ENCODE data around the gene BRSK2.

Gene BRSK2

DNA sequence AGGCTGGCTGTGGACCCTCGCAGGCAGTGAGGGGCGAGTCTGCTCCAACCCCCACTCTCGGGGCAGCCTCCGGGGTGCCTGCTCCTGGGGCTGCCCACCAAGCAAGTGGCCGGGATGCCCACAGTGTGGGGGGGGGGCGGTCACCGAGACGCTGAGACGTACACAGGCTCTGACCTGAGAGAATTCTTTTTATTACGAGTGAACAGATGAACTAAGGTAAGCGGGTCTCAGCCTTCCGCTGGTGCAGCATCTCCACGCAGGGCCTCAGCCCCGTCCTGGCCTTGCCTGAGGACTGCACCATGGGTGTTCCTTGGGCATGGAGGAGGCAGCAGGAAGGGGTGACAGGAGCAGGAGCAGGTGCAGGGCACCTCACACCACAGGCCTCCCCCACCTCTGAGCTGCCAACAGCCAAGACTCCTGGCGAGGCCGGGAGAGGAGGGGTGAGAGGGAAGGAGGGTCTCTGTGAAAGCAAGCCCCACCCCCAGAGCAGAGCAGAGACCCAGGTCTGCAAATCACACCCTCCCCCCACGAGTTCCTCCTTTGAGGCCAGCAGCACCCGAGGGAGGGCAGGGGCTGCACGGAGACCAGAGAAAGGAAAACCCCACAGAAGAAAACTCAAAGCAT, 79.7 kb downstream of the BRSK2 start:
- DNase-seq (ENCODE audit: low spot score) = no peak

GRCh38 chr11:1469911-1470680, 80.4 kb downstream of the BRSK2 start:
- DNase-seq (ENCODE audit: low spot score) = no peak

GRCh38 chr11:1470681-1471611, 81.2 kb downstream of the BRSK2 start:
- DNase-seq (ENCODE audit: low spot score) = no peak

DNA sequence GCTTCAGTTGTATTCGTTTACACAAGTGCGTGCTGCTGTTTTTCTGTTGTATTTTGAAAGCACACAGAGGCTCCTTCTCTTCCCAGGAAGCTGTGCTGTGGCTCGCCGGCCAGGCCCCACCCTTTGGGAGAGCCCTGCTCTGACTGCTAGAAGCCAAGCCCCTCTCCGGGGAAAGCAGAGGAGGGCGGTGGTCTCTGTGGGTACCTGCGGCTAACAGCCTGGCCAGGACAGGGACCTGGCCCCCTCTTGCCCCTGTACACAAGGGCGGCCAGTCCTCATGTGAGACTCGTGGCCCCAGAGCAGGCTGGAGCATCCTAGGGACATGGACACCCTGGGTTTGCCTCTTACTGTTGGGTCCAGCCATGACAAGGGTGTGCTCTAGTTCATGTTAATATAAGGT, 82.0 kb downstream of the BRSK2 start:
- DNase-seq (ENCODE audit: low spot score) = no peak

DNA sequence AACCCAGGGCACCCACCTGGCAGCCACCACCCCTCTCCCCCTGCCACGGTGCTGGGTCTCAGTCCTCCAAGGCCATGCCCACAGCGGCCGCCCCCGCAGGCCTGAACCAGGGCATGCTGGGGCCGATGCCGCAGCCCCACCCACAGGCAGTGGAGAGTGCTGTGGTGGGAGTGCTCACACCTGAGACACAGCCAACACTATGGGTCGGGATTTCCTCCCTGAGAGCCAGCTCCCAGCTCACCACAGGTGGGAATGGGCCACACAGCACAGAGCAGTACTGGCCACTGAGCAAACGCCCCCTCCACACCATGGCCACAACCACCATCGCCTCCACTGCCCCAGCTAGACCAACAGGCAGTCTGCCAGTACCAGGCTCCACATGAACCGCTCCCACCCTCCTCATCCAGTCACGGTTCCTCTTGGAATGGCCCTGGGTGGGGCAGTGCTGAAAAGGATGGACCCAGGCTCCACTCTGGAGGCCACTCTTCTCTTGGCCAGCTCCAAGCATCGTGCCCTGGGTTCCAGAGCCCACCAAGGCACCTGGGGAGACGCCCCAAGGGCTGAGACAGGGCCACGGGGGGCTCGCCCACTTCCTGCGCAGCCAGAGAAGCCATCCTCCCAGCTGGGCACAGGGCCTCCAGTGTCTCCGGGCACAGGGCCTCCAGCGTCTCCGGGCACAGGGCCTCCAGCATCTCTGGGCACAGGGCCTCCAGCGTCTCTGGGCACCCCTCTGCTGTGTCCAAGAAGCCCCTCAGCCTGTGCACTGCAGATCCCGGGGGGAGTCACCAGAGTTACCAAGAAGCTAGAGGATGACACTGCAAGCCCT, 82.7 kb downstream of the BRSK2 start:
- DNase-seq (ENCODE audit: low spot score) = no peak

DNA sequence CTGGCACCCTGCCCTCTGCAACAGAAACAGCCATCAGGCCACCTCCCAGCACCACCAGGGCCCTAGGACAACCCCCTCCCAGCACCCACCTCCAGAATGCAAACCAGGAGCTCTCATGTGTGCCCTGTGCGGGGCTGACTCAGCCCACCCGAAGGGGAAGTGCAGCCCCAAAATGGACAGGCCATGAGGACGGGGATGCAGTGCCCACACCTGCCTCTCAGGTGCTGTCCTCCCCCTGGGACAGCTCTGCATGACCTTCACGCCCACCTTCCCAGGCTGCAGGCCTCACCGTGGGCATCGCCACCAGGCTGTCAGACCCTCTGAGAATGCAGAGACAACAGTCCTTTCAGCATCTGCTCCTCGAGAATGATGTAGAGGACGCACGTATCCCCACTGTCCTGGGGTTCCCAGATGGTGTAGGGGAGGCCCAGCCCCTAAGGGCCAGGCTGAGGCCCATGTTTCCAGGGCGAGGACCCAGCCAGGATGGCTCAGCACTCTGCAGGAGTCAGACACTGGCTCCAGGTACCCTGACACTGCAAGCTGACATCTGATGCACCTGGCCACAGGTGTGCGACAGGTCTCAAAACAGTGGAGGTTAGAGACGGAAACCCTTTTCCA, 83.4 kb downstream of the BRSK2 start:
- DNase-seq (ENCODE audit: low spot score) = no peak

DNA sequence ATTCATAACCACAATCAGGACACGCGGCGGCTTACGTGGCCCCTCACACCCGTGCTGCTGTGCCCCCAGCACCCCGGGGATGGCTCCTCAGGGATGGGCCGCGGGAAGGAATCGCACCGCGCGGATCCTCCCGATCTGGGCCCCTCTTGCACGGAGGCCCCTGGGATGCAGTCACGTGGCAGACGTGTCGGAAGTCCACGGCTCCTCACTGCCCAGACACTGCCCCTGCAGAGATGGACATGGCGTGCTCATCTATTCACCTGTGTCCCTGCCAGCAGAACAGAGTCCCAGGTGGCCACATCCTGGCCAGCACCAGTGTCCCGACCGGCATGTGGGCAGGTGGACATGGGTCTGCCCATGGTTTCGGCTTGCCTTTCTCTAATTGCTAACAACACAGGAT, 84.1 kb downstream of the BRSK2 start:
- no peak for DNase-seq (ENCODE audit: low spot score)

- no peak for DNase-seq (ENCODE audit: low spot score)
These were observed 86.1 kb downstream of the BRSK2 start for GRCh38 chr11:1475841-1476240.

DNA sequence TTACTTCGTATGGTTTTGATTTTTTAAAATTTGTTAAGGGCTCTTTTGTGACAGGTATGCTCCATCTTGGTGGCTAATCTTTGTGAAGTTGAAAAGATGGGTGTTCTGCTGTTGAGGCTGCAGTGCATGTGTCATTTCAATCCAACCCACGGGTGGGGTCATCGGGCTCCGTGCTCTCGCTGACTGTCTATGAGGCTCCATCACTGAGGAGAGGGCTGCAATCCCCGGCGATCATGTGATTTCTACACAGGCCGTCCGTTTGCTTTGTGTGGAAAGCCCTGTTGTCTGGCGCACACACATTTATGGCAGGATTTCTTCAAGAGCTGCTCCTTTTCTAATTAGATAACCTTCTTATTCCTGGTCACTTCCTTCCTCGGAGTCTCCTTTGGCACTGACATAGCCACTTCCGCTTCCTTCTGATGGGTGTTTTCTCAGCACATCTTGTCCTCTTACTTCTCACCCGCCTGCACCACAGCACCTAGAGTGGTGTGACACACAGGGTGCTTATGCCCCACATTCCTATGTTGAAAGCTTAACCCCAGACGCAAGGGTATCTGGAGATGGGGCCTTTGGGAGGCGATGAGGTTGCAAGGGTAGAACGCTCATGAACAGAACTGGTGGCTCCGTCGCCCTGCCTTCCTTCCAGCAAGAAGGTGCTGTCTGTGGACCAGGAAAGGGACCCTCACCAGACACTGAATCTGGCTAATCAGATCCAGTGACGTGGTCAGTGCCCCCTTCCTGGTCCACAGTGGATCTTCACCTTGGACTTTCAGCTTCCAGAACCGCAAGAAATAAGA, 87.4 kb downstream of the BRSK2 start:
- DNase-seq (ENCODE audit: low spot score) = no peak

- no peak for DNase-seq (ENCODE audit: low spot score)
These were observed 88.3 kb downstream of the BRSK2 start for GRCh38 chr11:1478011-1478410.

DNA sequence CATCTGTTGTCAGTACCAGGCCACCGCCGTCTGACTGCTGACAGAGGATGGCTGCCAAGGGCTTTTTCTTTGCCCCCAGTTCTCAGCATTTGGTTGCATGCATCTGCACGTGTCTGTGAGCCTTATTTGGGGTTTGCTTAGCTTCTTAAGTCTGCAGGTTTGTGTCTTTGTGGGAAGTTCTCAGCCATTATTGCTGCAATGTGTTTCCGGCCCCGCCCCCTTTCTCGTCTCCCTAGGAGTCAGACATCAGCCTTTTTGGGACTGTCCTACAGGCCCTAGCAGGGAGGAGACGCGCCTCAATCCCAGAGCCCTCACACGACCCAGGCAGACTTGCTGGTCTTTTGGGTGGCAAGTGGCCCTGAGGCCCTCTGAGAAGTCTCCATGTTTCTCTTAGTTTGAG, 88.8 kb downstream of the BRSK2 start:
- no peak for DNase-seq (ENCODE audit: low spot score)

DNA sequence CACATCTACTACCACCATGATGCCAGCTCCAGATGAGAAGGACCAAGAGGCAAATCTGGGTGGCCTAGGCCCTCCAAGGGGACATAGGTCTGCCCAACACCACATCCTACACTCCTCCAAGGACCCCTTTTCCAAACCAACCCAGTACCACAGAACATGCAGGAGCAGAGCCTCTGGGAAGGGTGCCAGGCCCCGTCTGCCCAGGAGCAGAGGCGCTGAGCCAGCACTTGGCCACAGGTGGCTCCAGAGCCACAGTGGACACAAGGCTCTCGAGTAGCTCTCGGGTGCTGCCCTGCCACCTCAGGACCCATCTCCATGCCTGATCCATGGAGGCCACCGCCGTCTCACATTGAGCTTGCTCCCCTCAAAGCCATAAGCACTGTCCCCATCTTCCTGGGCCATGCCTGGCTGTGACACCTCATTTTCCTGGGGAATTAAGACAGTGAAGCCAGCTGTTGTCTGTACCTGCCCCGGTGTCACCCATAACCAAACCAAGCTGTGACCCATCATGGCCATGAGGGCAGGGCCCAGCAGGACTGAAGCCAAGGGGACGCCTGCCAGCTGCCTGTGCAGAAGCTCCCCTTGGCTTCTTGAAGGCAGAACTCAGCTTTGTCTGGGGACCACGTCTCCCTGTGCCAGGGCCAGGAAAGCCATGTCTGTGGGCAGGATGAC, 89.4 kb downstream of the BRSK2 start:
- no peak for DNase-seq (ENCODE audit: low spot score)

DNA sequence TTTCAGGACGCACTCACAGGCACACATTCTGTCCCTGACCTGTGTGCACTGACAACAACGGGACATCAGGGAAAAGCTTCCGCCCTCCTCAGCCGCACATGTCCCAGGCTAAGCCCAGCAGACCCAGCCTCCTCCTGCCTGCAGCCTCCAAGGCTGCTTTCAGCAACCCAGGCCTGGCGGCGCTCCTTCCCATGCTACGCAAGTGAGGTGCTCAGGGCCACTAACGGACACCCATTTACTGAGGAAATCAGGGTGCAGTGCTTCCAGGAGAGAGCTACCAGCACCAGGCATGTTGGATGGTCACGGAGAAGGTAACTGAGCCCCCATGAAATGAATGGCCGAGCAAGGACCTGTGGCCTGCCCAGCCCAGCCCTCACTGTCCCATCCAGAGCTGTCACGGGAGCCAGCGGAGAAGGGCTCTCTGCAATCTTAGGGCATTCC, 90.0 kb downstream of the BRSK2 start:
- no peak for DNase-seq (ENCODE audit: low spot score)

GRCh38 chr11:1480191-1480554, 90.4 kb downstream of the BRSK2 start:
- DNase-seq (ENCODE audit: low spot score) = no peak

DNA sequence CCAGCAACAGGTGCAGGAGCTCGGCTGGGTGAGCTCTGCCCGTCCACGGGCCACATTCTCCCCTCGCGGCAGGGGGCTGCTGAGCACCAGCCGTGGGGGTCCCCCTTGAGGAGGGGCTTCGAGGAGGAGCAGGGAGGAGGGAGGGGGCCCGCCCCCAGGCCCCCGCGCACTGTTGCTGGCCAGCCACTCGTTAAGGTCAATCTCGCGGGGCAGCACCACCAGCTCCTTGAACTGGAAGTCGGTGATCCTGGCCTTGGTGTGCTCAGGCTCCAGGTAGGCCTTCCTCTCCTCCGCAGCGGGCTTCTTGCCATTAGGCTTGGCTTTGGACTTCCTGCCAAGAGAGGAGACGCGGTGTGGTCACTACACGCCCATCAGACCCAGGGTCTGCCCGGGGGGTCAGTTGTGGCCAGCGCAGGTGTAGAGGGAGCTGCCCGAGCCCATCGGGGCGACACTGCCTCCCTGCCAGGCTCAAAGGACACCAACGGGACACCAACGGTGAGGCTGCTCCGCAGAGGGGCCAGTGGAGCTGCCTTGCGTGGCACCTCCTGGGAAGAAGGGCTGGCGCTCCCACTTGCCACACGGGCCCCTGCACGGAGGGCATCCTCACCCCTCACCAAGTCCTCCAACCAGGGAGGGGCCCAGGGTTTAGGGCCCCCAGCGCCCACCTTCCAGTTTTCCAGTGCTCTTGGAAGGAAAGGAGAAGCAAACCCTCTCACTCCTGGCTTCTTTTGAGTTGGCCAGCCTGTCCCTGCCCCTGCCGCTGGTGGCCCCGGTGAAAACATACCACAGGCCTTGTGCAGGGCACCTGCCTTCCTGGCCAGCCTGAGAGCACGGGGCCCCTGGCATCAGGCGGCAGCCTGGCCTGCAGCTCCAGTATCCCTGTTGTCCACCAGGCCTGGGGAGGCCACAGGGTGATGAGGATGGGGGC, 91.1 kb downstream of the BRSK2 start:
- no peak for DNase-seq (ENCODE audit: low spot score)

DNA sequence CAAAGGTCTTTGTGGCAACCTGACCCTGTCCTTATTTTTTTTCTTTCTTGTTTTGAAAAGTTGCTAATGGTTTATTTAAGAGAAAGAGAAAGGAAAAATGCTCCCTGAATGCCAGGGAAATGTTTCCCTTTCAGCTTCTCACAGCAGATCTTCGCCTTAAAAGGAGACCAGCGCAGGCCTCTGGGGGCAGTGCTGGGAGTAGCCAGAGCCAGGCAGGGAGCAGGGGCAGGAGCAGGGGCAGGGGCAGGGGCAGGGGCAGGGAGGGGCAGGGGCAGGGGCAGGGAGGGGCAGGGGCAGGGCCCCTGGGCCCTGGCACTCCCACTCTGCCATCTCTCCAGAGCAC, 91.7 kb downstream of the BRSK2 start:
- DNase-seq (ENCODE audit: low spot score) = no peak

DNA sequence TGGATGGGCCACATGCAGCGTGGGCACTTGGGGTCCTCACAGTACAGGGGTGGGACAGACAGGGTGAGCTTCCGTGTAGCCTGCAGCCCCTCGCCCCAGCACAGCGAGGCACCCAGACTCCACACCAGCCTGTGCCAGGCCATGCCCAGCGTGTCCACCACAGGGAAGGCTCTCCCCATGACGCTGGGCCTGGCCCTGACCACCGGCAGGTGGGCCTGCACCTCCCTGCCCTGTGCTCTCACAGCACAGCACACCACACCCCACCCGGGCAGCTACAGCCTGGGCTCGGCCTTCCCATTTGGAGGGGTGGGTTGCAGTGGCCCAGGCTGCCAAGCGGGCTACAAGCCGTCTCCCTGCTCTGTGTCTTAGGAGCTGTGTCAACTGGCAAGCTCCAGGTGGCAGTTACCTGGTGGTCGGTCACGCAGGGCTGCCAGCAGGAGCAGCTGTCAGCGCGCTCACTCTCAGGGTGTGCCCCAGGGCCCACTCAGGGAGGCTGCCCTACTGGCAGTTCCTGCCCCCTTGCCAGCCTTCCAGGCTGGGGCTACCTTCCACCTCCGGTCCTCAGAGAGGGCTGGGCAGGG, 92.2 kb downstream of the BRSK2 start:
- DNase-seq (ENCODE audit: low spot score) = no peak

GRCh38 chr11:1482581-1483444, 93.1 kb downstream of the BRSK2 start:
- no peak for DNase-seq (ENCODE audit: low spot score)
